ENCODE data around the gene SUSD6. TPM values are rescaled to one million over a fixed set of nuclear protein-coding genes. Genes with fewer than 3 reads are reported as not detected.

The SUSD6 gene
- total and polyA plus RNA-seq, 12 donors: 5.9 to 46.3 (median 25.2) TPM

- ATAC-seq (no peak), DNase-seq (no peak)
- H3K36me3 ChIP-seq: peaks cover 0 to 34% (median 0%) of the 10 kb centered on the region in 9 donors
- H3K4me1 ChIP-seq: peaks cover 23 to 95% (median 80%) of the 10 kb centered on the region in 9 donors
- intact Hi-C loops (cut with DNase I): no loop called here
- no peak overlapping the region for H3K27ac ChIP-seq
- TF ChIP-seq, protein P1, sequence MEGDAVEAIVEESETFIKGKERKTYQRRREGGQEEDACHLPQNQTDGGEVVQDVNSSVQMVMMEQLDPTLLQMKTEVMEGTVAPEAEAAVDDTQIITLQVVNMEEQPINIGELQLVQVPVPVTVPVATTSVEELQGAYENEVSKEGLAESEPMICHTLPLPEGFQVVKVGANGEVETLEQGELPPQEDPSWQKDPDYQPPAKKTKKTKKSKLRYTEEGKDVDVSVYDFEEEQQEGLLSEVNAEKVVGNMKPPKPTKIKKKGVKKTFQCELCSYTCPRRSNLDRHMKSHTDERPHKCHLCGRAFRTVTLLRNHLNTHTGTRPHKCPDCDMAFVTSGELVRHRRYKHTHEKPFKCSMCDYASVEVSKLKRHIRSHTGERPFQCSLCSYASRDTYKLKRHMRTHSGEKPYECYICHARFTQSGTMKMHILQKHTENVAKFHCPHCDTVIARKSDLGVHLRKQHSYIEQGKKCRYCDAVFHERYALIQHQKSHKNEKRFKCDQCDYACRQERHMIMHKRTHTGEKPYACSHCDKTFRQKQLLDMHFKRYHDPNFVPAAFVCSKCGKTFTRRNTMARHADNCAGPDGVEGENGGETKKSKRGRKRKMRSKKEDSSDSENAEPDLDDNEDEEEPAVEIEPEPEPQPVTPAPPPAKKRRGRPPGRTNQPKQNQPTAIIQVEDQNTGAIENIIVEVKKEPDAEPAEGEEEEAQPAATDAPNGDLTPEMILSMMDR (IDR thresholded peaks at IDR 0.05): no peak
- no peaks in the 10 kb centered on the region for H3K9me3 ChIP-seq
- no peak overlapping the region for H3K4me3 ChIP-seq
- no peaks in the 10 kb centered on the region for H3K27me3 ChIP-seq
- 48 to 54% methylated on average over 4 of the region's 4 CpGs for WGBS, 2 donors
Observed at GRCh38 chr14:69687606-69688298, 76.4 kb downstream of the SUSD6 start.

- no peaks in the 10 kb centered on the region for H3K9me3 ChIP-seq
- H3K4me3 ChIP-seq: no peak overlapping the region
- WGBS, 2 donors: 55 to 57% methylated on average over 1 of the region's 1 CpG
- intact Hi-C loops (cut with DNase I): no loop called here
- no peak for DNase-seq
- TF ChIP-seq, protein P1 (IDR thresholded peaks at IDR 0.05): no peak
- H3K36me3 ChIP-seq: peaks cover 0 to 34% (median 0%) of the 10 kb centered on the region in 9 donors
- H3K27me3 ChIP-seq: no peaks in the 10 kb centered on the region
- peaks cover 28 to 95% (median 80%) of the 10 kb centered on the region in 9 donors for H3K4me1 ChIP-seq
- no peak for ATAC-seq
- peak overlapping the region in 1 of 10 donors; percentile 11 for H3K27ac ChIP-seq
Observed at GRCh38 chr14:69688299-69688649, 76.9 kb downstream of the SUSD6 start.

- no peak for DNase-seq
- no peaks in the 10 kb centered on the region for H3K9me3 ChIP-seq
- intact Hi-C loops (cut with DNase I): no loop called here
- peaks cover 29 to 95% (median 80%) of the 10 kb centered on the region in 9 donors for H3K4me1 ChIP-seq
- no peak for ATAC-seq
- 98 to 99% methylated on average over 2 of the region's 2 CpGs for WGBS, 2 donors
- no peaks in the 10 kb centered on the region for H3K27me3 ChIP-seq
- TF ChIP-seq, protein P1 (IDR thresholded peaks at IDR 0.05): no peak
- H3K27ac ChIP-seq: no peak overlapping the region
- peaks cover 0 to 34% (median 0%) of the 10 kb centered on the region in 9 donors for H3K36me3 ChIP-seq
- no peak overlapping the region for H3K4me3 ChIP-seq
Observed at GRCh38 chr14:69690042-69690441, 78.6 kb downstream of the SUSD6 start.

DNA sequence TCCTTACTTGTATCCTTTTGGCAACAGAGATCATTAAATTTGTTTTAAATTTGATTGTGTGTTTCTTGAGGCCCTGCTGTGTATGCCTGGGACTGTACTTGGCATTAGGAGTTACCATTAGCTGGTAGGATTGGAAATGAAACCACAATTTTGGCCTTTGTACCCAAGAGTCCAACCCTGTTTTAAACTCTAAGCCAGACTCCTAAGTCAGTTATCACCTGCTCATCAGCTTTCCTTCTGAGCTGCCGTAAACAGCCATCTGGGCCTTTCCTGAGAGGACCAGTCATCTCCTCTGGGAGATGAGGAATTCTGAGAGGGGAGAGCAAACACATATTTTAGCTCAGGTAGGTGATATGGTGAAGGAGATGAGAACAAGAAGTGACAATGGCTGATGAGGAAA lies 81.2 kb downstream of the SUSD6 start:
- TF ChIP-seq, protein P1 (IDR thresholded peaks at IDR 0.05): no peak
- Histone ChIP-seq H3K36me3 (peaks cover 0 to 29% (median 0%) of the 10 kb centered on the region in 9 donors), H3K4me3 (no peak overlapping the region), H3K27ac (peak overlapping the region in 9 of 10 donors; percentile 25 to 92 (median 81)), H3K4me1 (peaks cover 41 to 99% (median 86%) of the 10 kb centered on the region in 9 donors), H3K27me3 (no peaks in the 10 kb centered on the region), H3K9me3 (no peaks in the 10 kb centered on the region)
- WGBS, 2 donors: 38 to 50% methylated on average over 1 of the region's 1 CpG
- ATAC-seq (no peak), DNase-seq (no peak)
- intact Hi-C loops (cut with DNase I): no loop called here
